HG02852 (cell line): ENCODE data around the gene CRYBG3.

Experiments used
- ATAC-seq: cut with Tn5 transposase; IDR thresholded peaks from one replicate; pipeline ENCODE4 v1.9.1; 2021; ENCODE audit warnings: mild to moderate bottlenecking, moderate library complexity; ENCODE audit not compliant: unreplicated experiment

The CRYBG3 gene

GRCh38 chr3:97939401-97939800 is 117.6 kb downstream of the CRYBG3 start:
- no peak for ATAC-seq

- ATAC-seq, result no peak
Measured at GRCh38 chr3:97940034-97940433, 118.2 kb downstream of the CRYBG3 start.

GRCh38 chr3:97942801-97943546 is 121.2 kb downstream of the CRYBG3 start:
- ATAC-seq, result no peak

GRCh38 chr3:97948351-97949109 is 126.7 kb downstream of the CRYBG3 start:
- no peak for ATAC-seq

GRCh38 chr3:97949110-97949485 is 127.3 kb downstream of the CRYBG3 start:
- no peak for ATAC-seq

- no peak for ATAC-seq
Measured at GRCh38 chr3:97949743-97950142, 127.9 kb downstream of the CRYBG3 start.

- ATAC-seq, result no peak
Measured at GRCh38 chr3:97950360-97950759, 128.5 kb downstream of the CRYBG3 start.

- no peak for ATAC-seq
Measured at GRCh38 chr3:97952280-97952679, 130.5 kb downstream of the CRYBG3 start.

- no peak for ATAC-seq
Measured at GRCh38 chr3:97952872-97953271, 131.1 kb downstream of the CRYBG3 start.

- peak; percentile 78 for ATAC-seq
Measured at GRCh38 chr3:97954228-97954827, 132.5 kb downstream of the CRYBG3 start.

GRCh38 chr3:97956051-97956450 is 134.2 kb downstream of the CRYBG3 start:
- no peak for ATAC-seq

GRCh38 chr3:97957617-97958311 is 136.0 kb downstream of the CRYBG3 start:
- ATAC-seq, result no peak

GRCh38 chr3:97958396-97958795 is 136.6 kb downstream of the CRYBG3 start:
- no peak for ATAC-seq

- ATAC-seq, result no peak
Measured at GRCh38 chr3:97958796-97959195, 137.0 kb downstream of the CRYBG3 start.

- ATAC-seq, result no peak
Measured at GRCh38 chr3:97959872-97960271, 138.1 kb downstream of the CRYBG3 start.

GRCh38 chr3:97960551-97960950 is 138.7 kb downstream of the CRYBG3 start:
- no peak for ATAC-seq

- no peak for ATAC-seq
Measured at GRCh38 chr3:97960993-97961766, 139.4 kb downstream of the CRYBG3 start.

- no peak for ATAC-seq
Measured at GRCh38 chr3:97967966-97968365, 146.2 kb downstream of the CRYBG3 start.

- ATAC-seq, result no peak
Measured at GRCh38 chr3:97968376-97968775, 146.6 kb downstream of the CRYBG3 start.

- ATAC-seq, result no peak
Measured at GRCh38 chr3:97969541-97969940, 147.7 kb downstream of the CRYBG3 start.

- no peak for ATAC-seq
Measured at GRCh38 chr3:97970156-97970555, 148.3 kb downstream of the CRYBG3 start.
